LNCAP (cell line): ENCODE measurements around the gene AJAP1.

Source experiments
- CTCF ChIP-seq: fragments of 450-650 bp; IDR thresholded peaks from 2 replicates; pipeline ENCODE4 v1.5.1; 2017; ENCODE audit warnings: mild to moderate bottlenecking

AJAP1 gene

GRCh38 chr1:4689941-4690635 is 35.7 kb downstream of the AJAP1 start:
- TF ChIP-seq CTCF: no peak

- TF ChIP-seq CTCF: no peak
Measured at GRCh38 chr1:4690951-4691675, 36.7 kb downstream of the AJAP1 start.

- no peak for TF ChIP-seq CTCF
Measured at GRCh38 chr1:4691766-4692405, 37.5 kb downstream of the AJAP1 start.

GRCh38 chr1:4692437-4692836 is 38.0 kb downstream of the AJAP1 start:
- TF ChIP-seq CTCF: no peak

- no peak for TF ChIP-seq CTCF
Measured at GRCh38 chr1:4693331-4693730, 38.9 kb downstream of the AJAP1 start.

GRCh38 chr1:4693891-4694290 is 39.5 kb downstream of the AJAP1 start:
- TF ChIP-seq CTCF: no peak

- no peak for TF ChIP-seq CTCF
Measured at GRCh38 chr1:4694492-4694891, 40.1 kb downstream of the AJAP1 start.
